Thyroid gland (tissue), 4 donors: ENCODE measurements around the gene IGSF6.
"Not testable (repeated sequence)": the region's sequence is repeated elsewhere in the genome, so short reads cannot be mapped to it uniquely, and the experiment has no call there.

Source experiments
- CTCF ChIP-seq, 6 experiments: fragments of 200-600 bp in 3 of 6; fragments of 450-650 bp in 3 of 6; sonication (generic) in 3 of 6; IDR thresholded peaks; one replicate each; pipeline ENCODE4 v1.5.1; 2016 to 2019; ENCODE audit warnings: antibody characterized with exemption in 6 of 6, mild to moderate bottlenecking in 2 of 6, inconsistent platforms in 1 of 6, moderate library complexity in 1 of 6
- POLR2A ChIP-seq, 2 donors: fragments of 450-650 bp; IDR thresholded peaks; one replicate each; pipeline ENCODE4 v1.6.1; 2017; ENCODE audit warnings: antibody characterized with exemption in 2 of 2, mild to moderate bottlenecking in 2 of 2, moderate library complexity in 1 of 2

DNA sequence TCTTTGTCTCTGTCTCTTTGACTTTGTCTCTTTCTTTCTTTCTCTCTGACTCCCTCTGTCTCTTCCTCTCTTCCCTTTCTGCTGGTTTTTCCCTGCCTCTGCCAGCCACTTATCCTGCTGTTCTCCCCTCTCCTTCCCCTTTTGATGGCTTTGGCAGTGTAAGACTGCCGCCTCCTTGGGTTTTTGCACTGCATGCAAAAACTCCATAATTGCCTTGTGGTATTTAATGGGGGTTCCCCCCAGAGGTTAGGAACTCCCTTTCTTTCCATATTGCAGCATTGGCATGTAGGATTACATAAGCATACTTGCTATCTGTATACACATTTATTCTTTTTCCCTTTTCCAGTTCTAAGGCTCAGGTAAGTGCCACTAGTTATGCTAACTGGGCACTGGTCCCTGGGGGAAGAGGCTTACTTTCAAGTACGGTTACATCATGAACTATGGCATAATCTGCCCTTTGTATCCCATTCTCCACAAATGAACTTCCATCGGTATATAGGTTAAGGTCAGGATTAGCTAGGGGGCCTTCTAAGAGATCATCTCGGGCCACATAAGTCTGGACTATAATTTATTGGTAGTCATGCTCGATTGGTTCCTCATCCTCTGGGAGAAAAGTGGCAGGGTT lies 20.3 kb downstream of the IGSF6 start:
- TF ChIP-seq CTCF, POLR2A (IDR thresholded peaks at IDR 0.05): not testable (repeated sequence)
